HG03457 (cell line): ENCODE results near the gene OBSL1.

ENCODE experiments used
- ATAC-seq: cut with Tn5 transposase; IDR thresholded peaks from one replicate; pipeline ENCODE4 v1.9.1; 2021; ENCODE audit warnings: moderate number of reproducible peaks; ENCODE audit not compliant: unreplicated experiment

Gene OBSL1

DNA sequence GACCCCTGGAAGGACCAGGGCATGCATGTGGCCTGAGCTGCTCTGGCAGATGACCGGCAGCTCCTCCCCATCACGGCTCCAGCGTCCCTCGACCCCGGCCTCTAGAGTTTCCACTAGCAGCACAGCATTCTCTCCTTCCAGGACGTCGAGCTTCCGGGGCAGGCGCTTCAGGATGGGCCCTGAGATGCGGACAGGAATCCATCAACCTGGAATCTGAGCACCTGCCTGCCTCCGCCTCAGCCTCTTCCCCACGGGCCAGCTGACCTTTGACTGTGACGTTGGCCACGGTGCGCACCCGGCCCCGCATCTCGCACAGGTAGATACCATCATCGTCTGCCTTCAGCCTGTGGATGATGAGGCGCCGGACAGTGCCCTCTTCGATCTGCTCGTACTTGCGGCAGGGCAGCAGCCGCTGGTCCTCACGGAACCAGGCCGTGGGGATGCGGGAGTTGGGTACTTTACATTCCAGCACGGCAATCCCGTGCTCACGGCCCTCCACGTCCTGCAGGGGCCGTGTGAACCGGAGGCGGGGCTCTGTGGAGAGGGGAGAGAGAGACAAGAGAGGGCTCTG is 3.5 kb downstream of the OBSL1 start:
- no peak for ATAC-seq

GRCh38 chr2:219567131-219567530 is 4.2 kb downstream of the OBSL1 start:
- no peak for ATAC-seq

- no peak for ATAC-seq
Observed at GRCh38 chr2:219566640-219567039, 4.7 kb downstream of the OBSL1 start.

GRCh38 chr2:219565130-219566080 is 5.9 kb downstream of the OBSL1 start:
- no peak for ATAC-seq

- ATAC-seq: no peak
Observed at GRCh38 chr2:219563271-219563928, 7.9 kb downstream of the OBSL1 start.

- no peak for ATAC-seq
Observed at GRCh38 chr2:219562049-219563020, 9.0 kb downstream of the OBSL1 start.

DNA sequence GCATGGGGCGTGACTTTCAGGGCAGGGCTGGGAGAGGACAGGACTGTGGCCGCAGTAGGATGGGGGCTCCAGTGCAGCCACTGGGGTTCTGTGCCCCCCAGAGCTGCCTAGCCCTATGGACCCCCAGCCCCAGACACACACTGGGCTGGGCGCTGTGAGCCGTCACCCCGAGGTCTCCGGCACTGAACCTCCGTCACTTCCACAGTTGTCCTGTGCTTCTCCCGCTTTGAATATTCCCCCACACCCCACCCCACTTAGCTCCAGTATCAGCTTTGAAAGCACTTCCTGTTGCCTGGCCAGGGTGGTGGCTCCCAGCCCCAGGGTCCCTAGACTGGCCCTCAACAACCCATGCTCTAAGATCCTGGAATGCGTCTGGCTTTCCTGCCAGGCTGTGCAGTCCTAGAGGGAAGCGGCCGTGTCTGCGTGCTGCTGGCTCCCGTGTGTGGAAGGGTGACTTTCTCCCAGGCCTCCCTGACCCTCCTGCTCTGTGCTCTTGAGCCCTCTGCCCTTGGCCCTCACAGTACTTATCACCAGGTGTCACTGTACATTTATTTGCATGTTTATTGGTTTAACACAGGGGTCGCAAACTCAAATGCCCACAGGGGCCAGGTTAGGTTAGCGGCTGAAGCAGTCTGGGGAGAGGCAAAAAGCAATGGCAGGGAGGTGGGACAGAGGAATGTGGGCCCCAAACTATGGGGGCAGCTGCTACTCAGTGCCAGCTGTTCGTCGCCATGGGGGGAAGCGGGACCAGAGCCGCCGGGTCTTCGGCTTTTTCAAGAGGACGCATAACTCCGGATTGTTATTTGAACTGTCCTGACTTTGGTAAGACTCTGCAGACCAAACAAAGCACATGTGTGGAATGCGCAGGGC is 9.9 kb downstream of the OBSL1 start:
- ATAC-seq: no peak

DNA sequence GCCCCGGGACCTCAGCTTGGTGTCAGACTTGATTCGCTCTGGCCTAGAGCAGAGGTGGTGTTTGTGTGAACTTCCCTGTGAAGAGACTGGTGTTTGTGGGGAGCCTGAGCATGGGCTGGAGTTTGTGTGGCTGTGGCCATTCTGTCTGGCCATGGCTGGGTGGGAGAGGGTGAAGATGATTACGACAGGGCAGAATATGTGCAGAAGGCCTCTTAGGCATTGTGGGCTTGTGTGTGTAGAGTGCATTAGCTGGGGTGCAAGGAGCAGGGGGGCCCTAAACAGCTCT is 10.5 kb downstream of the OBSL1 start:
- ATAC-seq: no peak

GRCh38 chr2:219560037-219560892 is 11.1 kb downstream of the OBSL1 start:
- ATAC-seq: no peak

GRCh38 chr2:219559156-219559915 is 12.0 kb downstream of the OBSL1 start:
- no peak for ATAC-seq

DNA sequence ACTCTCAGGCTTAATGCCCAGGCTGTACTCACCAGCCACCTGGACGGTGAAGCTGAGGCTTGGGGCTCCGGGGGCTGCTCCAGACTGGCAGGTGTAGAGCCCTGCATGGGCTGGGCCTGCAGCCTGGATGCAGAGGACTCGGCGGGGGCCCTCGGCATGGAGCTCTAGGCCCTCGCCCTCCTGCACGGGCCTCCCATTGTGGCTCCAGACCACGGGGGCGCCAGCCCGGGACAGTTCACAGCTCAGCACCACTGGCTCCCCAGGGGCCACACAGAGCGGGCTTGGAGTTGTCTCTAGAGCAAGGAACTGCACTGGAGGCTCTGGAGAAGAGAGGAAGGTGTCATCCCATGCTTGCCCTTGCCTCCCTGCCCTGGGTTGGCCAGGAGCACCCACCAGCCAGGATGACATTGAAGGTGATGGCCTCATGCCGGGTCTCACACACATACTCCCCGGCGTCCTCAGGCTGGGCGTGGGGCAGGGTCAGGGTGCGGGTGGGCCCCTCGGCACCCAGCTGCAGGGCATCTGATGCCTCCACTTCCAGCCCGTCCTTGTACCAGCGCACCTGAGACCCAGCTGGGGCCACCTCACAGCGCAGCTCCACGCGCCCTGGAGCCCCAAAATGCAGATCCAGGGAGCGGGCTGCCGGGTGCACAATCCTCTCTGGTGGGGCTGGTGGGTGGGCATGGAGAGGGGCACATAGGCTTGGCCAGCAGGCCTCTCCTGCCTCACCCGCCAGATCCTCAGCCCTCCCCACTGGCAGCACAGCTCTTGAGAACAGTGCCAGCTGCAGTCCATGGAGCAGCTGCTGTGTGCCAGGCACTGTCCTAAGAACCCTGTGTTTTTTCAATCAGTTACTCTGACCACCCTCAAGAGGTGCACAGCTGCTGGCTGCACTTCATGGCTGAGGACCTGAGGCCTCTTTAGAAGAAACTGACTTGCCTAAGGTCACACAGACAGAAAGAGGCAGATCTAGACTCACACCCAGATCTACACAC is 13.3 kb downstream of the OBSL1 start:
- no peak for ATAC-seq

DNA sequence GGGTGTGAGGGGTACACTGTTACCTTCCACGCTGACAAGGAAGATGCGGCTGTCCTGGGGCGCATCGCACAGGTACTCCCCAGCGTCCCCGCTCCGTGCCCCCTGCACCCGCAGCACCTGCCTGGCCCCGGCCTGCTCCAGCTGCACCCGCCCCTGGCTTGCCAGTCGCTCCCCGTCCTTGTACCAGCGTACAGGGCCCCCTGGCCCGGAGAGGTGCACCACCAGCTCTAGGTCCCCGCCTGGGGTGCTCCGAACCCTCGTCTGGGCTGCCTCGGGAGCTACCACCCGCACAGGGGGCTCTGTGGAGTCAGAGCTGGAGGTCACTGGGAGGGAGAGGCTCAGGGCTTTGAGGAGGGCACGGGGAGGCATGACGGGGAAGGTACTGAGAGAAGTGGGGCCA is 14.0 kb downstream of the OBSL1 start:
- no peak for ATAC-seq

GRCh38 chr2:219556413-219556812 is 14.9 kb downstream of the OBSL1 start:
- no peak for ATAC-seq

DNA sequence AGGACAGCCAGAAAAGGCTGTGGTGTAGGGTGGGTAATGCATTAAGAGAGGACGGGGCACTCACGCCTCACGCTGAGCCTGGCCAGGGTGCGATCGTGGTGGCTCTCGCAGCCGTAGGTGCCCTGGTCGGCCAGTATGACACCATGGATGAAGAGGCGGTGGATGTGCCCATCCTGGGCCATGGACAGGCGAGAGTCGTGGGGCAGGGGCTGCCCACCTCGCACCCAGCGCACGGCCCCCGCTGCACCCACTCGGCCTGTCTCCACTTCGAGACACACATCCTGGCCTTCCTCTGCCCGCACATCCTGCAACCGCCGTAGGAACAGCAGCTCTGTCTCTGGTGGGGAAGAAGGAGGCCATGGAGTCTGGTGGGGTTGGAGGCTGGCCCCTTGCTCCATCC is 15.4 kb downstream of the OBSL1 start:
- no peak for ATAC-seq

GRCh38 chr2:219554350-219554749 is 17.0 kb downstream of the OBSL1 start:
- ATAC-seq: no peak

GRCh38 chr2:219553463-219553963 is 17.8 kb downstream of the OBSL1 start:
- ATAC-seq: no peak

GRCh38 chr2:219553168-219553417 is 18.2 kb downstream of the OBSL1 start:
- no peak for ATAC-seq
